GM19351 (cell line): Measurements from ENCODE around the gene GTF2E1.
A peak's percentile ranks its signal among the peaks of the same experiment; 100 is the strongest.
"Not testable (repeated sequence)": the region's sequence is repeated elsewhere in the genome, so short reads cannot be mapped to it uniquely, and the experiment has no call there.

Experiments used
- ATAC-seq: cut with Tn5 transposase; IDR thresholded peaks from one replicate; pipeline ENCODE4 v1.9.1; 2021; ENCODE audit warnings: mild to moderate bottlenecking, moderate library complexity; ENCODE audit not compliant: unreplicated experiment

Gene GTF2E1

DNA sequence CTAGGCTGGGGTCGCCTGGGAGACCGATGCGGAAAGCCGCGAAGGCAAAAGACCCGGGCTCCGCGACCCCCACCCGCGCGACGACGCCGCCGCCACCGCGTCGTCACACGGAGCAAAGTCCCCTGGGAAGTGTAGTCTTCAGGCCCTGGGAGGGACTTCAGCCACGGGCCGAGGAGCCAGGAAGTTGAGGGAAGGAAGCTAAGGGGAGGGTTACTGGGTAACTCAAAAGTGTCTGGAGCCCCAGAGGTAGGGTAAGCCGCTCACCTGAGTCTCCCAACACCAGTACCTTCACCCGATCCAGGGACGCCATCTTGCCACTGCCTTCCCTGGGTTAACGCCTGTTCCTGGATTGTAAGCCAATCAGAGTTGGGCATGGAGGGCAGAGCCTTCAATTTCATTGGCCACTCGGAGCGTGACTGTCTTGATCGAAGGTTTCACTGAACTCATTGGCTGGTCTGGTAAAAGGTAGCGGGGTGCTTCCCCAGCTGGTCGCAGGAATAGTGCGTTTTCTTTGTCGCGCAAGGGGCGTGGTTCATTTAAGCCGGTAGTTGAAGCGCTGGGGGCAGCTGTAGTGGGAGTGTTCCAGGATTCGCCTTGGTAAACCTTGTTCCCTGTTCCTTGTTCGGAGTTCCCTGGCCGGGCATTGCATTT, at the start of gene GTF2E1, which contains the start of gene RABL3:
Gene GTF2E1, plus strand, starts transcription at position 547 of the 651 bp plus-strand sequence. CDS start 7,809 bp downstream, outside the sequence.
Gene RABL3, minus strand, starts transcription at position 319 of the 651 bp plus-strand sequence. Its CDS starts 9 bp downstream, at position 310.
- peak; percentile 96 for ATAC-seq

DNA sequence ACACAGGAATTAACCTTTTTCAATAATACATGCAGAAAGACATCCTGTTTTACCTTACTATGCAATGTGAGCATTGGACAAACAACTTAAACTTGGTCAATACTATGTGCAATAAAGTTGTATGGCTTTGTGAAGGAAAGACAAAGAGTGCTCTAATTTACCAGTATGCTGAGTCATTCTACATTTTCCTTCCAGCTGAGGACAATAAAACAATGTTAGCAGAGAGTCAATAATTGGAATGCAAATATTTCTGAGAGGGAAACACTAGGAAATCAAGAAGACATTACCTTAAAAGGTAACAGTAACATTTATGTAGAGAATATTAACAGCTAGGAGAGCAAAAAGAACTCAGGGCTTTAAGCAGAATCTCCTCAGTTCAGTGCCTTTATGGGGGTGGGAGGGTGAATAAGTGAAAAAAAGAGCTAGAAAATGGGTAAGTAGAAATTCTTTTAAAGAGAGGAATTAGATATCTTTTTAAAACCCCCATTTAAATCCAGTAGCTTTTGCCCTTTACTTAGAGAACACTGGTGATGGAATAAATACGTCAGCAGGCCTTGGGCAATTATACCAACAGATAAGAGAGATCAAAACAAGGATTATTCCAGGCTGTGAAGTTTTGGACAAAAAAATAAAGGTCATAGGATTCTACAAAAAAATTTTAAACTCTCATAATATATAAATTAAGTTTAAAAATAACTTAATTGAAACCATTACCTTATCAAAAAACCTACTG, 48.9 kb upstream of the GTF2E1 start:
- no peak for ATAC-seq

DNA sequence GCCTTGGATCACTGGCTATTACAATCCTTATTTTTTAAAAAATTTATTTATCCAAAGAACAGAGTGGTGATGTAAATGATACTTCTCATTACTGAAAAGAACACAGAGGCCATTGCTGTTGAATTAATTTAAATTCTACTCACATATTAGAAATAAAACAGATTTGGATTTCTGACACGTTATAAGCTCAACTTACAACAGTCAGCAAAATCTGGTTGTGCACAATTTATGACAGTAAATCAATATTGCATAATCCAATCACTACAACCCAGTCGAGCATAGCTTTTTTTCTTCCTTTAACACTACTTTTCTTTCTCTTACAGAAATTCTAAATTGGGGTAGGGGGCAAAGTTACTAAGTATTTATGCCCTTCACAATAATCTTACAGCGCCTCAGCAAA, 43.2 kb upstream of the GTF2E1 start:
- no peak for ATAC-seq

DNA sequence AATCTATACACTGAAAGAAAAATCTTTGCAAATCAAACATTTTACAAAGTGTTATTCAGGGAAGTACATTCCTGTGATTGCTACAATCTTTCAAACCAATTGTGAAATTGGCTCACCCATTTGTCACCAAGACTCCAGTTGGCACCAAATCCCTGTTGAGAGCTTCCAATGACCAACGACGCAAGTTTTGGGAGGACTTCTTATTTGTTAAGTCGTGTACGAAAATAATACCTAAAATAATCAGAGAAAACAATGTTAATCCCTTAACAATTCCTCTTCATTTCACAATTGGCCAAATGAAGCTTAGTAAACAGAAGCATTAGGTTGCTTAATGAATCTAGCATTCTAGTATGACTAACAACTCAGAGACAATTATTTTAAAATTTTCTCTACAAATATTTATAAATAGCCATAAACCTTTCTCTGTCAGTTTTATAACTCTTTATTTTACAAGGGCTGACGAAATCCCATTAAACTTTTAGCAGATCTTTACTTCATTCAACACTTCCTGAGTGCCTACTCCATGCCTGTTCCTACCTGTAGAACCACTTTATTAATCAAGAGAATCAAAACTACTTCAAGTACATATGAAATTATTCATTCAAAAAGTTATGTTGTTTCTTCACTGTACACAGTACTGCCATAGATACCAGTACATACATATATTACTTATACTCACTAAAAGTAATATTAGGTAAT, 36.5 kb upstream of the GTF2E1 start:
- ATAC-seq: no peak

DNA sequence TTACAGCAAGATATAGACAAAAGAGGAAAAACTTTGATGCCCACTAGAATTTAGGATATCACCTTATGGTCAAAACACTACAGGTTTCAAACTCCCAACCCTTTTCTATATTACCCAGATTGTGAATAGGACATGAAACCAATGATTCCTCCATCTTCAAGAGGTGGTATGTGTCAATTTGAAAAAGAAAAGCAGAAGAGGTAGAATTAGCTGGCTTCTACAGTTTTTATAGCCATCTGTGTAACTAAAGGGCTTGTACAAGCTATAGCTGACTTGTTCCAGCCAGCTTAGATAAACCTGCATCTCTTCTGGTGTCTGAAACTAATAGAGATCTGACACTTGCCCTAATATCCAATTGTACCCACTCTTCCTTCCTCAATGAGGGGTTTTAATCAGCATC, 35.6 kb upstream of the GTF2E1 start:
- no peak for ATAC-seq

DNA sequence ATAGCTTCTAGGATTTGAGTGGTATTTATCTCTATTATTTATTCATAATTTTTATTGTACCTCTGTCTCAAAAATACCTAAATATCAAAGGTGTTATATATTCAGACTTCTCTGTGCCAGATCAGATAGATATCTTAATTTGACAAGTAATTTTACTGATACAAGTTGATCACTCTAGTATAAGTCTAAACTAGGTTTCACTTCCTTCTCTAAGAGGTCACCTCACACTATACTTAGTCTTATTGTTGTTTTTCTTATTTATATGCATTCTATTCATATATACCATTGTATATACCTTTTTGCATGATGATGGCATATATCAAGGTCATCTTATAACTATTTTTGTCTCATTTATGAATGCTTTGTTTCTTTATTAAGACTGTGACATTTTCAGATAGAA, 34.1 kb upstream of the GTF2E1 start:
- ATAC-seq: peak; percentile 80

DNA sequence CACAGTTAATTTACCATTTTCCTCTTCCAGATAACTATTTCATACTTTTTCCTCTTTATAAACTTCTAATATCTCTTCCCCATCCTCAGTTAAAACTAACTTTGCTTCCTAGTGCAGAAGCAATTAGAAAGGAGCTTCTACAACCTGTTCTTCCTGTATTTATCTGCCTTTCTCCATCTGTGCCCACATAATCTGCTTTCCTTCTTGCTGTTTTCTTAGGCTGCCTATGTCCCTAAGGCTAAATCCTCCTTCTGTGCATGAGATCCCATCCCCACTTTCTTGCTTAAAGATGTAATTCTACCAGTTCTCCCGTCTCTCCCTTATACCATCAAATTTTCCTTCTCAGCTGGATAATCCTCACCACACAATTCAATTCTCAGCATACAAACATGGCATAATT, 32.2 kb upstream of the GTF2E1 start:
- ATAC-seq: no peak

DNA sequence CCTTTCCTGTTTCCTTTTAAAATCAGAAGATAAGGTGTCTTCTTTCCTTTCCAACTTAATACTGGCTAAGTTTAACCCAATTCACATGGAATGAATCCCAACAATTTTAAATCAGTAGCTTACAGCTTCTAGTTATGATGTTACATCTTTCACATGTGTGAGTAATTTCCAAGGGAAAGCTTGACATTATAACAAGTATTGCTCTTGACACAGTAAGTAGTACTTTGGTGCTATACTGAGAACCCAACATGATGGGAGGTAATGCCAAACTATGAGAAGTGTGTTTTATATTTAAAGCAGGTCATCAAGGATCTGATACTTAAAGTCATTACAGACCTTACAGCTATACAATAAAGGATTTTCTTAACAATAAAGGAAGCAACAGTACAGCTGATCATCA, 29.3 kb upstream of the GTF2E1 start:
- ATAC-seq: no peak

DNA sequence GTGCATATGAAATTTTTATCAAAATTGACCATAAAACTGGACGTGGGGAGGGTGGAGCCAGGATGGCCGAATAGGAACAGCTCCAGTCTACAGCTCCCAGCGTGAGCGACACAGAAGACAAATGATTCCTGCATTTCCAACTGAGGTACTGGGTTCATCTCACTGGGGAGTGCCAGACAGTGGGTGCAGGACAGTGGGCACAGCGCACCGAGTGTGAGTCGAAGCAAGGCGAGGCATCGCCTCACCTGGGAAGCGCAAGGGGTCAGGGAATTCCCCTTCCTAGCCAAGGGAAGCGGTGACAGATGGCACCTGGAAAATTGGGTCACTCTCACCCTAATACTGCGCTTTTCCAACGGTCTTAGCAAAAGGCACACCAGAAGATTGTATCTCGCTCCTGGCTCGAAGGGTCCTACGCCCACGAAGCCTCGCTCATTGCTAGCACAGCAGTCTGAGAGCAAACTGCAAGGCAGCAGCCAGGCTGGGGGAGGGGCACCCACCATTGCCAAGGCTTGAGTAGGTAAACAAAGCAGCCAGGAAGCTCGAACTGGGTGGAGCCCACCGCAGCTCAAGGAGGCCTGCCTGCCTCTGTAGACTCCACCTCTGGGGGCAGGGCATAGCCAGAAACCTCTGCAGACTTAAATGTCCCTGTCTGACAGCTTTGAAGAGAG, 23.2 kb upstream of the GTF2E1 start:
- not testable (repeated sequence) for ATAC-seq

DNA sequence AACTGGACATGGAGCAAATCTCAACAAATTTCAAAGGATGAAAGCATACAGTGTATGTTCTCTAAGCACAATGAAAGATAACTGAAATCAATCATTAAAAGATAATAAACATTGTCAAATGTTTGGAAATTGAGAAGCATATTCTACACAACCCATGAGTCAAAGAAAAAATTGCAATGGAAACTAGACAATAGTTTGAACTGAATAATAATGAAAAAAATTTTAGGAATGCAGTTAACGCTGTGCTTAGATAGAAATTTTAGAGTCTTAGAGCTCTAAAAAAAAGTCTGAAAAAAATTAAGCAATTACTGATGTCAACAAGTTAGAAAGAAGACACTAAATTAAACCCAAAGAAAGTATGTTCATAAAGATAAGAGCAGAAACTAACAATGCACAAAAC, 15.8 kb upstream of the GTF2E1 start:
- no peak for ATAC-seq

DNA sequence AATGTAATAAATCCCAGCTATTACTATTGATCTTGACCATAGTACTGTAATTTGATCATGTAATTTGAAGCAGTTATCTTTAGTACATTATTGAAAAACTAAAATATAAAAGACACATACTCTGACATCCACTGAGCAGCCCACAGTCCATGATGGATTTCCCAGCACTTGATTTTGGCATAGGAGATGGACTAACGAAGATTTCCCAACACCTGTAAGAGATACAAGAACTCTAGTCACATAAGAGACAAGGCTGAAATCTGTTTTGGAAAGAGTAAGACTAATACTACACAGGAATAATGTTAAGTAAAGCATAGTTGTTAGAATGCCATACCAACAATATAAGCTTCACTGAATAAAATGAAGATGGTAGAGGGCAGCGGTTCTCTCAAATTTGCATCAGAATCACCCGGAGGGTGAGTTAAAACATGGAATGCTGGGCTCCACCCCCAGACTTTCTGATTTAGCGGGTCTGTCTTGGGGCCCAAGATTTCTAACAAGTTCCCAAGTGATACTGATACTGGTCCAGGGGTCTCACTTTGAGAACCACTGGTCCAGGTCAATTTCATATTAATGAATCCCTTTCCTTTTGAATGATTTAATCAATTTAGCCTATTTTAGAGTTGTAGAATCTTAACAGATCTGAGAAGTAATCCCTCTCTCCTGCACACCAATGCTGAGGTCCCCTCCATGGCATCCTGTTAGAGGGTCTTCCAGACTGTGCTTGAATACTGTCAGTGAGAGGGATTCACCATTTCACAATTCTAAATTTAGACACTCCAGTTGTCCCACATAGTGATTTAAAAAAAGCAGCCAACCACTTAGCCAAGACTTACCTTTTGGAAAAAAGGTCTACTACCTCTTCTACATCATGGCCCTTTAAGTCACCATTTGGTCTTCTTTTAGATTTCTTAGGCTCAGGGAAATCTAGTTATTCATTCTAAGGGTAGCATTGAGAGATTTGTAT, 11.7 kb upstream of the GTF2E1 start:
- ATAC-seq: no peak

DNA sequence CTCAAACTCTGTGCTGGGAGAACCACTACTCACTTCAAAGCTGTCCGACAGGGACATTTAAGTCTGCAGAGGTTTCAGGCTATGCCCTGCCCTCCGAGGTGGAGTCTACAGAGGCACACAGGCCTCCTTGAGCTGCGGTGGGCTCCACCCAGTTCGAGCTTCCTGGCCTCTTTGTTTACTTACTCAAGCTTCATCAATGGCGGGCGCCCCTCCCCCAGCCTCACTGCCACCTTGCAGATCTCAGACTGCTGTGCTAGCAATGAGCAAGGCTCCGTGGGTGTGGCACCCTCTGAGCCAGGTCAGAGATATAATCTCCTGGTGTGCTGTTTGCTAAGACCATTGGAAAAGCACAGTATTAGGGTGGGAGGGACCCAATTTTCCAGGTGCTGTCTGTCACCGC, 4.5 kb upstream of the GTF2E1 start:
- ATAC-seq: not testable (repeated sequence)

DNA sequence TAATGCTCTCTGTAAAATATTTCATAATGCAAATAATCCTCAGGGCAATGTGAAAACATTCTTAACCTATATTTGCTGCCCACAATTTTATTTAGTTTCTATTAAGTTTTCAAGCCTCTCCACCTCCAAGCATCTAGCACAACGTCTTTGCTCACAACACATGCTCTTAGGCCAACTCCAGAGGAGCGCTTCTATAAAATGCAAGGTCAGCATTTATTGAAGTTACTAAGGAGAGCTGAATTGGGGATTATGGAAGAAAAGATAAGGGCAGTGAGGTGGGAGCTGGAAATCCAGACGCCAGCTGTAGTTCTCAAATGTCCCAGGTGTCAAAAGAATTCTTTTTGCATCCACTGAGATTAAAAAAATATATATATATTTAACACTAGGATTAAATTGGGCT, 1.2 kb upstream of the GTF2E1 start:
- no peak for ATAC-seq

DNA sequence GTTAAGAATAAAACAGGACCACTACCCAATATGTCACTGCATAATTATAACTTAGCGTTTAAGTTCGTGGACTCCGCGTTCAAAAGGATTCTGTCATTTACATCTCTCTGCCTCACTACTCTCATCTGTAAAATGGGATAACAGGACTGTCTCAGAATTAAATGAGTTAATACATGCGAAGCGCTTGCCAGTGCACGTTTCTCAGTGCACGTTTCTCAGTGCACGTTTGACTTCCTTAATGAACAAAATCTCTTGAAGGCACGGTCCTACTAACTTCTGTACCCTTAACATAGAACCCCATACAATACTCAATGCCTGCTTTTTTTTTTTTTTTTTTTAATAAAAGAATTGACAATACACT, 727 bp upstream of the GTF2E1 start:
- ATAC-seq: peak; percentile 22

DNA sequence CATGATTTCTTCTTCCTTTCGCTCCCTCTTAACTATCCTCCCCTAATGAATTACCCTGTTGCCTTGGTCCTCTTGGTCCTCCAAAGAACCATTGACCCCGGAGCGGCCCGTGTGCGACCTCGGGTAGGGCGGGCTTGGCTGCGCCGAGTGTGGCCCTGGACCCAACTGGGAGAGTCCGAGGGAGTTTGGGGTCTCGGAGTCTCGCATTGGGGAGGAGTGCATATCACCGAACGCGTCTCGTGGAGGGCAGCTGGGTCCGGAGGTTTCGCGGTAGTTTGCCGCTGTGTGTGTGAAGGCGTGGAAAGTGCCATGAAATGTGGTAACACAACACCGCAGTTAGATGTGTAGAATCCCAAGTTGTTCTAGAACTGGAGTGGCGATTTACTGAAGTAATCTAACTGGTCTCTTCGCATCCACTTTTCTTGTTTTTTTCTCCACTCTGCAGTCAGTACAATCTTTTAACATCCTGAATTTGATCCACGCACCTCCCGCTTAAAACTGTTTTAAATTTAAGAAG, 363 bp downstream of the GTF2E1 start:
- peak; percentile 19 for ATAC-seq

DNA sequence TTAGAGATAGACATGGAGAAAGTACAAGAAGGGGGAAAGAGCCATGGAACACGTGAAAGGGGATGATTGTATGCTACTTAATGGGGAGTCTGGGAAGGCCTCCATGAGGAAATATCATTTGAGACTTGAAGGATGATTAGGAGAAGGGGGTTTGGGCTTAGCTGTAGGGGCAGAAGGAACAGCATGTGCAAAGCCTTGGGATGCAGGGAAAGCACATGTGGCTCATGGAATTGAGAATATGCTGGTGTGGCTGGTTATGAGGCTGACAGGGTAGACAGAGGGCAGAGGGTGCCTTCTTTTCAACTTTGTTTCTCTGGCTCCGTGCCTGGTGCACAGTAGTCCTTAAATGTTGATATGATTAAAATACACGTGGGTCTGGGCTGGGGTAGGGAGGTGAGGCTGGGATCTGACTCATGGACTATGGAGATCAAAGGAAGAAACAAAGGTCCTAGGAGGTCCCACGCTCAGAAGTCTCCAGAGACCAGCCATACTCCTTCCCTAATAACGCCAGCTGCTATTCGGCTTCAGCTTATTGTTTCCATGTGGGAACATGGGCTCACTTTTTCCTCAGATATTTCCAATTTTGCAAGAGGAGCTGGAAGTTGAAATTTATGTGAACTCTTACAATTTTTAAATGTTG, 1.1 kb downstream of the GTF2E1 start:
- ATAC-seq: no peak

DNA sequence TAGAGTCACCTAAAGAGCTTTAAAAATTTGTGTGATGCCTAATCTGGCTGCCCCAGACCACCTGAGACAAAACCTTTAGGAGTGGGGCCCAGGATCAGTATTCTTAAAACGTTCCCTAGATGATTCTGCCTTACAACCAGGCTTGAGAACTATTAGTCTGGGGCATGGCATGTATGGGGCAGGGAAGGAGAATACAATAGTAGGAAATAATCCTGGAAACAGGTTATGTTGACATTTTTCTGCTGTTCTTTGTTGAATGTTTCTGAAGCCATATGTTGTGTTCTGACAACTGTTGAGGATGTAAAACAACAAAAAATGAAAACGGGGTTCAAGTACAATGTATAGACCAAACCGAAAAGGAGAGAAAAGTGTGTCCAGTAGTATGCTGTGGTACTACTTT, 2.9 kb downstream of the GTF2E1 start:
- no peak for ATAC-seq

DNA sequence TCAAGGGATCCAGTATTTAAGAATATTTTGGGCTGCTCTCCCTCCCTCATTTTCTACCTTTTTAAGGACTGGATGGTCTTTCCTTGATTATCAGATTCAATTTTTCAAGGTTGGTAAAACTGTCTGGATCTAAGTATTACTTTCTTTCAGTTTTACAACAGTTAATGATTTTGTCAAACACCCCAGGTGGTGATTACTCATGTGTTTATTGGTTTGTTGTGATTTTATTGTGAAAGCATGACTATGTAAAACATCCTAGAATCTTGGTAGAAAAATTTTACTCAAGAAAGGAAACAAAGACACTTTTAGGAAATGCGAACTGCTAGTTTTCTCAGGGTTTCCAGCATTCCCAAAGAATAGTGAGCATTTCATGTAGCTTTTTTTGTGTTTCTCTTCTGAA, 7.3 kb downstream of the GTF2E1 start:
- ATAC-seq: no peak

DNA sequence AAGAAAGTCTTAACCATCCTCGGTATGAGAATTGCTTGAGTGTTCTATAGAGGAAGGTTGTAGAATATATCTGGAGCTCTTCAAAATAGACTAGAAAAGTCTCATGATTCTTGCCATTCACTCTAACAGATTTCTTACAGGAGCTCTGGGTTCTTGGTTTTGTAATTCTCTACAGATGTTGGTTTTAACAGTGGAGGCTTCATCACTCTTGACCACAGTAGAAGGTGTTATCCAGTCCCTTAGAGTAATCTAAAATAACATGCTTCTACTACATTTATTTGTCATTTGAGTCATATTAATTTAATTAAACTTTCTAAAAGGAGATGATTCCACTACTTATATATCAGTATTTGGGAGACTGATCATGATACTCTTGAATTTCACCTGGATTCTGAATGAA, 9.7 kb downstream of the GTF2E1 start:
- no peak for ATAC-seq

DNA sequence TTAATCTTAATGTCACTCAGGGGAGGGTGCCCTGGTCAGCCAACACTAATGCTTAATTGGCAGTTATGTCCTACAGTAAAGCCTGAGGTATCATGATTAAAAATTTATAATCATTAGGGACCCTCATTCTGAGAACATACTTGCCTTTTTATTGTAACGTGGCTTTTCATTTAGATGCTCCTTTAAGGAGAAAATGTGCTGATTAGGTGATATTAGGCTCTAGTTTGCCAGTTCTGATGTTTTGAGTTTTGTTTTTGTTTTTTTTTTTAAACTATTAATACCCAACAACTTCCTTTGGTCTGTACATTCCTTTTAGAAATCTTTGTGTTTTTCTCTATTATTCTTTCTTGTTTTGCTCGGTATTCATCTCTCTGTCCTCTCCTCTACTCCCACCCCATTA, 10.3 kb downstream of the GTF2E1 start:
- ATAC-seq: no peak
